Adrenal gland (tissue), 12 donors: Measurements from ENCODE around the gene SESTD1. TPM values are rescaled to one million over a fixed set of nuclear protein-coding genes. Genes with fewer than 3 reads are reported as not detected.
A peak's percentile ranks its signal among the peaks of the same experiment; 100 is the strongest.
"Not testable (repeated sequence)": the region's sequence is repeated elsewhere in the genome, so short reads cannot be mapped to it uniquely, and the experiment has no call there.

Source experiments
- DNase-seq, 7 donors: peaks; one replicate each; pipeline ENCODE4 v3.0.0-alpha.2; 2019 to 2020
- H3K27ac ChIP-seq, 5 donors: fragments of 200-600 bp; sonication (generic) in 4 of 5; 1 replicate in 3 of 5; 2 replicates in 2 of 5; pipeline versions ENCODE4 v1.5.1 to v1.8.0; 2016 to 2020; ENCODE audit warnings: mild to moderate bottlenecking in 1 of 5
- H3K27me3 ChIP-seq: fragments of 200-600 bp; 2 replicates; pipeline ENCODE4 v1.8.0; 2021
- H3K36me3 ChIP-seq, 2 donors: fragments of 200-600 bp; replicated peaks in 1 of 2; 1 replicate in 1 of 2; 2 replicates in 1 of 2; pipeline versions ENCODE4 v1.5.1 to v1.8.0; 2018 to 2022
- H3K4me1 ChIP-seq, 2 donors: fragments of 200-600 bp; replicated peaks in 1 of 2; 1 replicate in 1 of 2; 2 replicates in 1 of 2; pipeline versions ENCODE4 v1.5.1 to v1.8.0; 2018 to 2021
- H3K4me3 ChIP-seq, 4 donors: fragments of 200-600 bp; sonication (generic) in 3 of 4; one replicate each; pipeline ENCODE4 v1.5.1; 2016 to 2018
- H3K9me3 ChIP-seq, 3 donors: fragments of 200-600 bp; sonication (generic) in 1 of 3; replicated peaks in 1 of 3; 1 replicate in 2 of 3; 2 replicates in 1 of 3; pipeline versions ENCODE4 v1.5.1 to v1.8.0; 2016 to 2021
- CTCF ChIP-seq, 6 experiments: fragments of 450-650 bp in 4 of 6; fragments of 200-600 bp in 2 of 6; sonication (generic) in 1 of 6; IDR thresholded peaks; 1 replicate in 5 of 6; 2 replicates in 1 of 6; pipeline versions ENCODE4 v1.5.1 to v1.8.0; 2016 to 2021; ENCODE audit warnings: antibody characterized with exemption in 6 of 6, mild to moderate bottlenecking in 2 of 6, moderate library complexity in 1 of 6
- POLR2A ChIP-seq, 2 donors: fragments of 450-650 bp; IDR thresholded peaks; one replicate each; pipeline ENCODE4 v1.6.1; 2017; ENCODE audit warnings: antibody characterized with exemption in 2 of 2, mild to moderate bottlenecking in 2 of 2, moderate library complexity in 1 of 2
- WGBS, 4 donors: extraction: QIAGEN DNeasy Blood & Tissue Kit in 2 of 4; methylation state at CpG; one replicate each; pipeline versions ENCODE4 v1.1.5 to v1.1.7; 2013 to 2017; 5-methylcytosine and 5-hydroxymethylcytosine counted together
- intact Hi-C, 2 donors: fragments of 100-400 bp; cut with DNase I; formaldehyde crosslinking; loops; one replicate each; pipeline versions ENCODE4 v1.14.1 to v1.15.0; 2022 to 2023
- polyA plus RNA-seq, 3 donors: library from polyadenylated mRNA; stranded (reverse); fragments of 200-250 nt in 2 of 3; fragments of 350-450 nt in 1 of 3; fragmentation: Illumina TruSeq in 1 of 3; extraction: RNeasy Lipid Tissue Mini Kit (QIAGEN cat#74804) in 1 of 3; gene quantifications; one replicate each; pipeline ENCODE4 v1.2.3, GENCODE V29; 2013 to 2014
- total RNA-seq, 9 donors: library from RNA; depleted of rRNA in 4 of 9; stranded (reverse); fragments of >200 nt in 4 of 9; fragments of 120-200 nt in 1 of 9; fragmentation: NEBNext Ultra II Directional in 1 of 9; extraction: Animal tissue kit (Norgen Biotek cat#: 25700) in 1 of 9; gene quantifications; one replicate each; pipeline versions ENCODE4 v1.1.0 to v1.2.4, GENCODE V29; 2013 to 2023
- donor health status: healthy with polysubstance abuse.
- donor health status: Bipolar disorder and iron deficiency.
- donor health status: DM: yes; HTN: yes; CAD: no.
- donor health status: DM: no; HTN: no; CAD: no.
- donor health status: DM: no; HTN: no; CAD: no.
- donor health status: DM: yes; HTN: yes; CAD: no.

The SESTD1 gene
- total and polyA plus RNA-seq, 12 donors = 4.7 to 28.2 (median 14.8) TPM

GRCh38 chr2:179222076-179222475, 42.6 kb downstream of the SESTD1 start:
- no peaks in the 10 kb centered on the region for H3K27me3 ChIP-seq

GRCh38 chr2:179218848-179219594, 45.6 kb downstream of the SESTD1 start:
- H3K27ac ChIP-seq = no peak overlapping the region
- peak; percentile 54 to 90 (median 71) for DNase-seq

More at GRCh38 chr2:179222076-179222475, 42.6 kb downstream of the SESTD1 start:
- TF ChIP-seq POLR2A (IDR thresholded peaks at IDR 0.05) (no peak), CTCF (IDR thresholded peaks at IDR 0.05) (no peak)
- DNase-seq = peak in 2 of 7 donors; percentile 28 to 30
- Histone ChIP-seq H3K27ac (no peak overlapping the region), H3K36me3 (no peaks in the 10 kb centered on the region), H3K9me3 (no peaks in the 10 kb centered on the region), H3K4me1 (peaks cover 0 to 16% of the 10 kb centered on the region in 2 donors), H3K4me3 (no peak overlapping the region)
- intact Hi-C loops = loop anchor here in 1 of 2 donors (10.0 kb wide), 1 partner anchor 193 kb away; no protein-coding TSS in a partner anchor
- 63 to 75% (median 70%) methylated on average over 2 of the region's 2 CpGs for WGBS, 4 donors

DNA sequence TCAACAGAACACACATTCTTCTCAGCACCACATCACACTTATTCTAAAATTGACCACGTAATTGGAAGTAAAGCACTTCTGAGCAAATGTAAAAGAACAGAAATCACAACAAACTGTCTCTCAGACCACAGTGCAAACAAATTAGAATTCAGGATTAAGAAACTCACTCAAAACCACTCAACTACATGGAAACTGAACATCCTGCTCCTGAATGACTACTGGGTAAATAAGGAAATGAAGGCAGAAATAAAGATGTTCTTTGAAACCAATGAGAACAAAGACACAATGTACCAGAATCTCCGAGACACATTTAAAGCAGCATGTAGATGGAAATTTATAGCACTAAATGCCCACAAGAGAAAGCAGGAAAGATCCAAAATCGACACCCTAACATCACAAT, 50.0 kb downstream of the SESTD1 start:
- not testable (repeated sequence) for DNase-seq, H3K36me3 ChIP-seq, H3K27me3 ChIP-seq, H3K4me3 ChIP-seq, H3K27ac ChIP-seq, H3K4me1 ChIP-seq
- WGBS, 4 donors = 91 to 93% methylated on average over 3 of the region's 3 CpGs; no CpG with 5 or more reads in 2 of the 4 donors
- intact Hi-C loops = loop anchor here in 1 of 2 donors (5.0 kb wide), 1 partner anchor 123 kb away; no protein-coding TSS in a partner anchor
- peaks cover 0 to 12% (median under 1%) of the 10 kb centered on the region in 3 donors for H3K9me3 ChIP-seq

More at GRCh38 chr2:179218848-179219594, 45.6 kb downstream of the SESTD1 start:
- no peaks in the 10 kb centered on the region for H3K27me3 ChIP-seq
- H3K9me3 ChIP-seq = no peaks in the 10 kb centered on the region
- no peak overlapping the region for H3K4me3 ChIP-seq
- WGBS, 4 donors = 50 to 60% (median 51%) methylated on average over 4 of the region's 4 CpGs
- peak; percentile 72 to 92 (median 79) for TF ChIP-seq CTCF (IDR thresholded peaks at IDR 0.05)
- no peak for TF ChIP-seq POLR2A (IDR thresholded peaks at IDR 0.05)
- H3K4me1 ChIP-seq = peaks cover 0 to 8% of the 10 kb centered on the region in 2 donors
- no peaks in the 10 kb centered on the region for H3K36me3 ChIP-seq
- intact Hi-C loops = loop anchor here in 1 of 2 donors (5.0 kb wide), 1 partner anchor 118 kb away; no protein-coding TSS in a partner anchor

GRCh38 chr2:179211355-179211754, 53.3 kb downstream of the SESTD1 start:
- intact Hi-C loops = no loop called here
- Histone ChIP-seq H3K9me3 (peaks cover 0 to 15% (median 12%) of the 10 kb centered on the region in 3 donors), H3K27ac (no peak overlapping the region), H3K4me3 (no peak overlapping the region), H3K27me3 (no peaks in the 10 kb centered on the region), H3K4me1 (no peaks in the 10 kb centered on the region), H3K36me3 (no peaks in the 10 kb centered on the region)
- TF ChIP-seq CTCF (IDR thresholded peaks at IDR 0.05) = no peak
- no peak for TF ChIP-seq POLR2A (IDR thresholded peaks at IDR 0.05)
- no peak for DNase-seq
- WGBS, 4 donors = 87 to 90% methylated on average over 4 of the region's 4 CpGs; no CpG with 5 or more reads in 2 of the 4 donors

DNA sequence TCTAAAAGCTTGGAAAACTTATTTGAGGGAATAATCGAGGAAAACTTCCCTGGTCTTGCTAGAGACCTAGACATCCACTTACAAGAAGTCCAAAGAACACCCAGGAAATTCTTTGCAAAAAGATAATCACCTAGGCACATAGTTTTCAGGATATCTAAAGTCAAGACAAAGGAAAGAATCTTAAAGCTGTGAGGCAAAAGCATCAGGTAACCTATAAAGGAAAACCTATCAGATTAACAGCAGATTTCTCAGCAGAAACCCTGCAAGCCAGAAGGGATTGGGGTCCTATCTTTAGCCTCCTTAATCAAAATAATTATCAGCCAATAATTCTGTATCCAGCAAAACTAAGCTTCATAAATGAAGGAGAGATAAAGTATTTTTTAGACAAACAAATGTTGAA, 56.4 kb downstream of the SESTD1 start:
- H3K27me3 ChIP-seq, DNase-seq, H3K27ac ChIP-seq, H3K36me3 ChIP-seq, H3K4me1 ChIP-seq, intact Hi-C loops, H3K4me3 ChIP-seq: not testable (repeated sequence)
- peaks cover 0 to 15% (median 12%) of the 10 kb centered on the region in 3 donors for H3K9me3 ChIP-seq
- WGBS, 4 donors = 97% methylated on average over 1 of the region's 1 CpG; no CpG with 5 or more reads in 2 of the 4 donors
